Progenitor cell of endocrine pancreas (in vitro differentiated cells): ENCODE measurements around the gene PSMB8. TPM values are rescaled to one million over a fixed set of nuclear protein-coding genes. Genes with fewer than 3 reads are reported as not detected.
"Not testable (repeated sequence)": the region's sequence is repeated elsewhere in the genome, so short reads cannot be mapped to it uniquely, and the experiment has no call there.

ENCODE experiments used
- DNase-seq: peaks from one replicate; pipeline ENCODE4 v3.0.0; 2021; ENCODE audit warnings: low spot score; ENCODE audit not compliant: unreplicated experiment
- H3K27ac Mint-ChIP-seq: 2 replicates; pipeline ENCODE4 v1.8.0; 2021; ENCODE audit warnings: mild to moderate bottlenecking, moderate library complexity, mixed read lengths
- H3K27me3 Mint-ChIP-seq: 2 replicates; pipeline ENCODE4 v1.8.0; 2021; ENCODE audit warnings: mixed read lengths
- H3K36me3 Mint-ChIP-seq: 2 replicates; pipeline ENCODE4 v1.8.0; 2022; ENCODE audit warnings: mixed read lengths; ENCODE audit not compliant: insufficient read depth
- H3K4me1 Mint-ChIP-seq: 2 replicates; pipeline ENCODE4 v1.8.0; 2021; ENCODE audit warnings: low read depth, mixed read lengths
- H3K4me3 Mint-ChIP-seq: 2 replicates; pipeline ENCODE4 v1.8.0; 2021; ENCODE audit warnings: low read depth, mild to moderate bottlenecking, moderate library complexity, mixed read lengths
- H3K9me3 Mint-ChIP-seq: 2 replicates; pipeline ENCODE4 v1.8.0; 2021; ENCODE audit warnings: low read depth, mixed read lengths
- total RNA-seq: library from RNA; stranded (reverse); gene quantifications from 2 replicates; pipeline ENCODE4 v1.2.1, GENCODE V29; 2021
- TF ChIP-seq, protein P1 (sequence below): fragments of 200-600 bp; sonication (generic); IDR thresholded peaks from one replicate; pipeline ENCODE4 v1.5.0; 2021; ENCODE audit warnings: antibody characterized with exemption, mild to moderate bottlenecking; ENCODE audit not compliant: unreplicated experiment

Gene PSMB8
- total RNA-seq, 1 donor from 2014 or later = 0.29 TPM

DNA sequence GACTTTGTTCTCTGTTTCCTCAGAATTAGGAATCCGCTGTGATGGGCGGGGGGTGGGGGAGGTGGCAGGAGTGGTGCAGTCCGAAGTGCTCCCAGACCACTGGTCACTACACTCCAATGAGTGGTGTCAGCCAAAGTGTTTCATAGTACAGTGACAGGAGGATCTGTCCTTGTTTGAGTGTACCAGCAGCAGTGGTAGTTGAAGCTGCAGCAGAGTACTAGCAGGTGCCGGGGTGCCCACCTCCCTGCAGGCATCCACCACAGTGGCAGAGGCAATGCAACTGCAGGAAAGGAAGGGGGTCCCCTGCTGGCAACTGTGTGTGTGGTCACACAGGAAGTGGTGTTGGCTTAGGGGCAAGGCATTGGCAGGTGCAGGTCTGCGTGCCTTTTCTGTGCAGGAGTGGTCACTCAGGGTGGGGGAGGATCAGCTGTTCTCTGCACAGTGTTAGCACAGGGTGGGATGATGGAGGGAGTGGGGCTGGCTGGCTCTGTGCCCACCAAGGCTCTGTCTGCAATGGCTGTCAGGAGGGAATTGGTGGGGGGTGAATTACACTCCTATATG is 36.7 kb downstream of the PSMB8 start:
- Mint-ChIP-seq H3K36me3 (no peaks in the 10 kb centered on the region), H3K4me3 (no peak overlapping the region), H3K4me1 (no peaks in the 10 kb centered on the region), H3K27ac (no peak overlapping the region), H3K27me3 (peaks cover 48% of the 10 kb centered on the region), H3K9me3 (no peaks in the 10 kb centered on the region)
- no peak for DNase-seq
- TF ChIP-seq, protein P1, sequence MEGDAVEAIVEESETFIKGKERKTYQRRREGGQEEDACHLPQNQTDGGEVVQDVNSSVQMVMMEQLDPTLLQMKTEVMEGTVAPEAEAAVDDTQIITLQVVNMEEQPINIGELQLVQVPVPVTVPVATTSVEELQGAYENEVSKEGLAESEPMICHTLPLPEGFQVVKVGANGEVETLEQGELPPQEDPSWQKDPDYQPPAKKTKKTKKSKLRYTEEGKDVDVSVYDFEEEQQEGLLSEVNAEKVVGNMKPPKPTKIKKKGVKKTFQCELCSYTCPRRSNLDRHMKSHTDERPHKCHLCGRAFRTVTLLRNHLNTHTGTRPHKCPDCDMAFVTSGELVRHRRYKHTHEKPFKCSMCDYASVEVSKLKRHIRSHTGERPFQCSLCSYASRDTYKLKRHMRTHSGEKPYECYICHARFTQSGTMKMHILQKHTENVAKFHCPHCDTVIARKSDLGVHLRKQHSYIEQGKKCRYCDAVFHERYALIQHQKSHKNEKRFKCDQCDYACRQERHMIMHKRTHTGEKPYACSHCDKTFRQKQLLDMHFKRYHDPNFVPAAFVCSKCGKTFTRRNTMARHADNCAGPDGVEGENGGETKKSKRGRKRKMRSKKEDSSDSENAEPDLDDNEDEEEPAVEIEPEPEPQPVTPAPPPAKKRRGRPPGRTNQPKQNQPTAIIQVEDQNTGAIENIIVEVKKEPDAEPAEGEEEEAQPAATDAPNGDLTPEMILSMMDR = peak; percentile 18

DNA sequence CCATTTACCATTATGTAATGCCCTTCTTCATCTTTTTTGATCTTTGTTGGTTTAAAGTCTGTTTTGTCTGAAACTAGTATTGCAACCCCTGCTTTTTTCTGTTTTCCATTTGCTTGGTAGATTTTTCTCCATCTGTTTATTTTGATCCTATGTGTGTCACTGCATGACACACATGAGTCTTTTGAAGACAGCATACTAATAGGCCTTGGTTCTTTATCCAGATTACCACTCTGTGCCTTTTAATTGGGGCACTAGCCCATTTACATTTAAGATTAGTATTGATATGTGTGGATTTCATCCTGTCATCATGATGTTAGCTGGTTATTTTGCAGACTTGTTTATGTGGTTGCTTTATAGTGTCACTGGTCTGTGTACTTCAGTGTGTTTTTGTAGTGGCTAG is 38.4 kb downstream of the PSMB8 start:
- H3K4me3 Mint-ChIP-seq, DNase-seq, H3K4me1 Mint-ChIP-seq, H3K27ac Mint-ChIP-seq, H3K9me3 Mint-ChIP-seq, H3K36me3 Mint-ChIP-seq: not testable (repeated sequence)
- H3K27me3 Mint-ChIP-seq = peaks cover 58% of the 10 kb centered on the region

DNA sequence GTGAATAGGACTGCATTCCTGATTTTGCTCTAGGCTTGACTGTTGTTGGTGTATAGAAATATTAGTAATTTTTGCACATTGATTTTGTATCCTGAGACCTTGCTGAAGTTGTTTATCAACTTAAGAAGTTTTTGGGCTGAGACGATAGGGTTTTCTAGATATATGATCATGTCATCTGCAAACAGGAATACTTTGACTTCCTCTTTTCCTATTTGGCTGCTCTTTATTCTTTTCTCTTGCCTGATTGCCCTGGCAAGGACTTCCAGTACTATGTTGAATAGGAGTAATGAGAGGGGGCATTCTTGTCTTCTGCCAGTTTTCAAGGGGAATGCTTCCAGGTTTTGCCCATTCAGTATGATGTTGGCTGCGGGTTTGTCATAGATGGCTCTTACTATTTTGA is 40.4 kb downstream of the PSMB8 start:
- H3K9me3 Mint-ChIP-seq = peaks cover 4% of the 10 kb centered on the region
- TF ChIP-seq, protein P1 = no peak
- no peak overlapping the region for H3K27ac Mint-ChIP-seq
- H3K36me3 Mint-ChIP-seq = no peaks in the 10 kb centered on the region
- peaks cover 65% of the 10 kb centered on the region for H3K27me3 Mint-ChIP-seq
- H3K4me1 Mint-ChIP-seq = no peaks in the 10 kb centered on the region
- no peak for DNase-seq
- no peak overlapping the region for H3K4me3 Mint-ChIP-seq

DNA sequence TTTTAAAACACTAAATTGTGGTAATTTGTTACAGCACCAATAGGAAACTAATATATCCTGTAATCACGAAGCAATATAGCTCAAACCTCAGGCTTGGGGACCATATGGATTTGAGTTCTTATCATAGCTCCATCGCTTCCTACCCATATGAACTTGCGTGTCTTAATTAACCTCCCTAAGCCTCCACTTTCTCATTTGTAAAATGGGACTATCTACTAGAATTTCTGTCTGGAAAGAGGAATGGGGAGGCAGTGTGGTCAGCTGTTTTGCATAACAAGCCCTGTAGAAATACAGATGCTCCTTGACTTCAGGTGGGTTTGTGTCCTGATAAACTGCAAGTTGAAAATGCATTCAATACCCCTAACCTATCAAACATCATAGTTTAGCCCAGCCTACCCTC is 44.1 kb downstream of the PSMB8 start:
- Mint-ChIP-seq H3K27me3 (peaks cover 77% of the 10 kb centered on the region), H3K9me3 (peaks cover 4% of the 10 kb centered on the region), H3K36me3 (no peaks in the 10 kb centered on the region), H3K4me1 (peaks cover 2% of the 10 kb centered on the region), H3K27ac (no peak overlapping the region), H3K4me3 (no peak overlapping the region)
- TF ChIP-seq, protein P1 = no peak
- no peak for DNase-seq

DNA sequence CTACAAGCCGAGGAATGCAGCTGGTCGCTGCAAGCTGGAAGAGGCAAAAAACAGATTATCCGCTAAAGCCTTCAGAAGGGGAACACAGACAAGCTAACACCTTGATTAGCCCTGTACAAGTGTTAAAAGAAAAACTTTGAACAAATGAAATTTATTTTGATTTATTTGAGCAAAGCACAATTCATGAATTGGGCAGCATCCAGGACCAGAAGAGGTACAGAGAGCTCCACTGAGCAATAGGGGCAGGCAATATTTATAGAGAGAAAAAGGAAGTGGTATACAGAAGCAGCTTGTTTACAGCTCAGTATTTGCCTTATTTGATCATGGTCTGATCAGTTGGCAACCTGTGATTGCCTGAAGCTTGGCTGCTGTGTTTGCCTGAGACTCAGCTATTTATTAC is 44.7 kb downstream of the PSMB8 start:
- no peak overlapping the region for H3K27ac Mint-ChIP-seq
- DNase-seq = no peak
- H3K9me3 Mint-ChIP-seq = peaks cover 4% of the 10 kb centered on the region
- H3K4me1 Mint-ChIP-seq = peaks cover 2% of the 10 kb centered on the region
- TF ChIP-seq, protein P1 = no peak
- H3K36me3 Mint-ChIP-seq = no peaks in the 10 kb centered on the region
- no peak overlapping the region for H3K4me3 Mint-ChIP-seq
- H3K27me3 Mint-ChIP-seq = peaks cover 77% of the 10 kb centered on the region

DNA sequence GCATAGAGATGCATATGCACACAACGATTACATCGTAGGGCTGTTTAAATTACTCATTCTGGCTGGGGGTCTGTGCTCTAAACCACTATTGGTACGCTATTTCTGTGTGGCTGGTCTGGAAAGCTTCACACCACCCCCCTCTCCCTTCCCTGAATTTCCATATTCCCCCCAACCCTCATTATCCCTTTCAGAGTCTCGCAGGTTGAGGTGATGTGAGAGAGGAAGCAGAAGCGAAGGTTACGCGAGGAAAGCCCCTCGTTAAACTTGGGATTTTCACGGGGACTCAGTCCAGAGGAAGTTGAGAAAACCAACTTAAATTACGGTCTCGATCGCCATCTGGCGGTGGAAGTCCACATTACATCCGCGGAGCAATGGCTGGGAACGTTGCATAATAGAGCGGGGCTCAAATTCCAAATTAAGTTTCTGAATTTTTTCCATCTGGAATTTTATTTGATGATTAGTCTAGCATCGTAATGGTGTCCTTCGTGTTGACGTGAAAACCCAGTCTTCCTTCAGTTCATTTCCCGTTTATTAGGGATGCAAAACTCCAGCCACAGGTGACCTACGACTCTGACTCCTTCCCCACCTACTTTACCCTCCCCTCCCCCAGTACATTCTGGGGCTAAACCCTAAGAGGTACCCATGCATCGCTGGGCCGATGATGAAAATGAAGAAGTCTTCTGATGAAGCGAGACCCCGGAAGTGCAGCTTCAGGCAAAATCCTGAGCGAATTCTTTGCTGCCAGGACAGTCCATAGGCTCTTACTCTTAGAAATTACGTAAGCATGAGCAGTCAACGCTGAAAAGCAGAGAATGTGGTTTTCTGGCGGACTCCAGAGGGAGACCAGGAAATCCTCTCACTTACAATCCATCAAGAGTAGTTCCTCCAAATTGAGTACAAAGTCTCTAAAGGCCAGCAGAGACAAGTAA is 46.7 kb downstream of the PSMB8 start:
- H3K9me3 Mint-ChIP-seq = peaks cover 4% of the 10 kb centered on the region
- TF ChIP-seq, protein P1 = peak; percentile 87
- no peak overlapping the region for H3K27ac Mint-ChIP-seq
- peaks cover 70% of the 10 kb centered on the region for H3K27me3 Mint-ChIP-seq
- H3K4me3 Mint-ChIP-seq = peak overlapping the region; percentile 60
- peak; percentile 71 for DNase-seq
- H3K4me1 Mint-ChIP-seq = peaks cover 2% of the 10 kb centered on the region
- no peaks in the 10 kb centered on the region for H3K36me3 Mint-ChIP-seq
